HEK293 (cell line): ENCODE measurements around the gene CXCL3.

ENCODE experiments used
- CTCF ChIA-PET: fragments of 350-600 bp; formaldehyde crosslinking; extraction: SDS; loops from one replicate; lab custom pipeline; 2021; ENCODE audit warnings: antibody characterized with exemption; lab: Yijun Ruan, JAX
- POLR2A ChIA-PET: fragments of 300-600 bp; formaldehyde crosslinking; extraction: SDS; loops from one replicate; lab custom pipeline; 2020; ENCODE audit warnings: antibody characterized with exemption, inconsistent platforms; lab: Yijun Ruan, JAX
- H3K27ac ChIP-seq: fragments of 200-500 bp; sonication (Bioruptor generic); 2 replicates; pipeline ENCODE4 v1.5.1; 2014; ENCODE audit warnings: low read depth, low read length, control low read depth, inconsistent platforms; ENCODE audit errors: extremely low read depth
- H3K36me3 ChIP-seq, 2 experiments: fragments of 200-500 bp in 1 of 2; sonication (Bioruptor generic) in 1 of 2; 1 replicate in 1 of 2; 2 replicates in 1 of 2; pipeline ENCODE4 v1.5.1; 2014 to 2017; ENCODE audit warnings: inconsistent platforms in 2 of 2, low read length in 2 of 2; ENCODE audit not compliant: control insufficient read depth in 2 of 2, insufficient read depth in 1 of 2
- H3K4me1 ChIP-seq: fragments of 200-500 bp; sonication (Bioruptor generic); 2 replicates; pipeline ENCODE4 v1.5.1; 2014; ENCODE audit warnings: mild to moderate bottlenecking, low read length, inconsistent platforms; ENCODE audit not compliant: control insufficient read depth, insufficient read depth
- H3K4me3 ChIP-seq: 2 replicates; pipeline ENCODE4 v1.5.1; 2011; ENCODE audit warnings: low read depth, mild to moderate bottlenecking, control low read depth, low read length, moderate library complexity
- H3K9me3 ChIP-seq: fragments of 200-500 bp; sonication (Bioruptor generic); 2 replicates; pipeline ENCODE4 v1.5.1; 2014; ENCODE audit warnings: low read depth, low read length, inconsistent platforms; ENCODE audit not compliant: control insufficient read depth, insufficient read depth
- FEZF1 ChIP-seq: fragments of 450-650 bp; formaldehyde crosslinking; IDR thresholded peaks from 2 replicates; pipeline ENCODE4 v1.5.1; 2016; ENCODE audit warnings: missing biosample characterization, missing genetic modification characterization
- HOXD13 ChIP-seq: sonication (generic); formaldehyde crosslinking; IDR thresholded peaks from 2 replicates; pipeline ENCODE4 v1.8.0; 2022; ENCODE audit warnings: missing genetic modification reagents, borderline replicate concordance
- OSR2 ChIP-seq: fragments of 450-650 bp; formaldehyde crosslinking; IDR thresholded peaks from 2 replicates; pipeline ENCODE4 v1.5.1; 2016; ENCODE audit warnings: missing biosample characterization, missing genetic modification characterization
- OVOL3 ChIP-seq: fragments of 450-650 bp; formaldehyde crosslinking; IDR thresholded peaks from 2 replicates; pipeline ENCODE4 v1.5.1; 2016; ENCODE audit warnings: missing biosample characterization, missing genetic modification characterization
- SCRT1 ChIP-seq: fragments of 450-650 bp; formaldehyde crosslinking; IDR thresholded peaks from 2 replicates; pipeline ENCODE4 v1.5.1; 2016; ENCODE audit warnings: missing biosample characterization, missing genetic modification characterization, borderline replicate concordance
- SCRT2 ChIP-seq: fragments of 450-650 bp; formaldehyde crosslinking; IDR thresholded peaks from 2 replicates; pipeline ENCODE4 v1.5.1; 2016; ENCODE audit warnings: missing biosample characterization, missing genetic modification characterization
- ZBTB48 ChIP-seq: fragments of 450-650 bp; formaldehyde crosslinking; IDR thresholded peaks from 2 replicates; pipeline ENCODE4 v1.5.1; 2016; ENCODE audit warnings: missing biosample characterization, missing genetic modification characterization
- ZNF174 ChIP-seq: fragments of 450-650 bp; formaldehyde crosslinking; IDR thresholded peaks from 2 replicates; pipeline ENCODE4 v1.5.0; 2017; ENCODE audit warnings: missing biosample characterization, mild to moderate bottlenecking, missing genetic modification characterization
- ZNF302 ChIP-seq: fragments of 450-650 bp; formaldehyde crosslinking; IDR thresholded peaks from 2 replicates; pipeline ENCODE4 v1.5.1; 2016; ENCODE audit warnings: missing biosample characterization, missing genetic modification characterization, low read depth
- ZNF366 ChIP-seq: fragments of 450-650 bp; formaldehyde crosslinking; conservative IDR thresholded peaks from 2 replicates; pipeline ENCODE4 v1.5.1; 2016; ENCODE audit warnings: missing biosample characterization, missing genetic modification characterization
- ZNF398 ChIP-seq: fragments of 450-650 bp; formaldehyde crosslinking; IDR thresholded peaks from 2 replicates; pipeline ENCODE4 v1.5.1; 2017; ENCODE audit warnings: missing biosample characterization, missing genetic modification characterization
- ZNF488 ChIP-seq: fragments of 450-650 bp; formaldehyde crosslinking; IDR thresholded peaks from 2 replicates; pipeline ENCODE4 v1.5.1; 2016; ENCODE audit warnings: missing biosample characterization, missing genetic modification characterization
- ZNF639 ChIP-seq: fragments of 450-650 bp; formaldehyde crosslinking; IDR thresholded peaks from 2 replicates; pipeline ENCODE4 v1.5.1; 2016; ENCODE audit warnings: missing biosample characterization, missing genetic modification characterization
- ZNF701 ChIP-seq: fragments of 450-650 bp; formaldehyde crosslinking; IDR thresholded peaks from 2 replicates; pipeline ENCODE4 v1.5.1; 2016; ENCODE audit warnings: missing biosample characterization, missing genetic modification characterization
- ZNF777 ChIP-seq: fragments of 450-650 bp; formaldehyde crosslinking; IDR thresholded peaks from 2 replicates; pipeline ENCODE4 v1.5.1; 2017; ENCODE audit warnings: missing biosample characterization, missing genetic modification characterization, borderline replicate concordance
- ZSCAN5A ChIP-seq: fragments of 450-650 bp; formaldehyde crosslinking; IDR thresholded peaks from 2 replicates; pipeline ENCODE4 v1.5.1; 2016; ENCODE audit warnings: missing biosample characterization, missing genetic modification characterization

Gene CXCL3

GRCh38 chr4:74055096-74055495 lies 16.6 kb upstream of the CXCL3 start:
- CTCF ChIA-PET: interaction anchor here (0.8 to 1.1 kb wide), 2 partner anchors 326 to 358 kb away, joined by 3 read pairs; no protein-coding TSS in a partner anchor
- H3K36me3 ChIP-seq: no peaks in the 10 kb centered on the region
- POLR2A ChIA-PET: no interaction called here
- no peak overlapping the region for H3K4me3 ChIP-seq
- H3K27ac ChIP-seq: no peak overlapping the region
- no peaks in the 10 kb centered on the region for H3K9me3 ChIP-seq
- no peaks in the 10 kb centered on the region; the same call in 1 of the 2 replicates for H3K4me1 ChIP-seq
- peak; percentile 48; the same call in 1 of the 2 replicates for TF ChIP-seq OSR2 (tag by site-specific recombination)
- TF ChIP-seq ZNF366 (tag by site-specific recombination): 0 out of 2 replicates have a peak, but pooled peaks have one; percentile 13
- TF ChIP-seq FEZF1 (tag by site-specific recombination): 0 out of 2 replicates have a peak, but pooled peaks have one; percentile 7
- no peak for TF ChIP-seq ZNF174 (tag by site-specific recombination)
- TF ChIP-seq ZSCAN5A (tag by site-specific recombination): no peak

GRCh38 chr4:74054483-74055047 lies 16.1 kb upstream of the CXCL3 start:
- TF ChIP-seq ZBTB48: 0 out of 2 replicates have a peak, but pooled peaks have one; percentile 32
- TF ChIP-seq ZNF639 (tag by site-specific recombination): no peak
- peak; percentile 44; the same call in 1 of the 2 replicates for TF ChIP-seq ZNF398 (tag by site-specific recombination)
- TF ChIP-seq SCRT2 (tag by site-specific recombination): peak; percentile 91
- TF ChIP-seq SCRT1: peak; percentile 70
- TF ChIP-seq OVOL3 (tag by site-specific recombination): no peak
- TF ChIP-seq ZNF302 (tag by site-specific recombination): no peak
- no peak for TF ChIP-seq ZNF488
- H3K27ac ChIP-seq: no peak overlapping the region
- no peaks in the 10 kb centered on the region for H3K9me3 ChIP-seq
- ChIA-PET POLR2A (no interaction called here), CTCF (interaction anchor here (0.8 kb wide), 1 partner anchor 358 kb away, joined by 3 read pairs; no protein-coding TSS in a partner anchor)
- H3K36me3 ChIP-seq: no peaks in the 10 kb centered on the region
- H3K4me3 ChIP-seq: no peak overlapping the region
- H3K4me1 ChIP-seq: no peaks in the 10 kb centered on the region; the same call in 1 of the 2 replicates

- Histone ChIP-seq H3K36me3 (no peaks in the 10 kb centered on the region), H3K9me3 (no peaks in the 10 kb centered on the region), H3K4me1 (no peaks in the 10 kb centered on the region), H3K27ac (no peak overlapping the region), H3K4me3 (no peak overlapping the region)
- TF ChIP-seq HOXD13 (CRISPR knock-in tag): no peak
- no peak for TF ChIP-seq ZNF701 (tag by site-specific recombination)
- no peak for TF ChIP-seq ZNF777 (tag by site-specific recombination)
- ChIA-PET CTCF (interaction anchor here (0.5 kb wide), 1 partner anchor 58 kb away, joined by 4 read pairs; no protein-coding TSS in a partner anchor), POLR2A (no interaction called here)
Measured at GRCh38 chr4:74047152-74047551, 8.7 kb upstream of the CXCL3 start.
